Measurements from ENCODE around the gene GALK2.

The GALK2 gene

DNA sequence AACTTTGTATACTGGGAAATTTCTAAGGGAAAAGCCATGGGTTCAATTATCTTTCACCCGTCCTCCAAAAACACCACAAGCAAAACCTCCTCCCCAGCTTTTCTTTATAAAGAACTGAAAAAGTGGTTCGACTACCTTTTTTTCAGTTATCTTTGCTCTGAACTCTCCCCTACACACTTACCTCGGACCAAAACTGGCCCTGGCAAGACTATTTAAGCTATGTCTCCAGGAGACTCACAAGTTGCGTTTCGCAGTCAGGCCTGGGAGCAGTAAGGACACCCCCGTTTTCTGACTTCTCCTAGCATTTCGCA is 15.3 kb upstream of the GALK2 start:
- TF ChIP-seq EZH2 (optimal IDR thresholded peaks at IDR 0.05; ENCODE audit: low read depth, low read length) (no peak), EZH2phosphoT487 (IDR thresholded peaks at IDR 0.05; ENCODE audit: low read length) (no peak)
- TF ChIP-seq, protein P1, sequence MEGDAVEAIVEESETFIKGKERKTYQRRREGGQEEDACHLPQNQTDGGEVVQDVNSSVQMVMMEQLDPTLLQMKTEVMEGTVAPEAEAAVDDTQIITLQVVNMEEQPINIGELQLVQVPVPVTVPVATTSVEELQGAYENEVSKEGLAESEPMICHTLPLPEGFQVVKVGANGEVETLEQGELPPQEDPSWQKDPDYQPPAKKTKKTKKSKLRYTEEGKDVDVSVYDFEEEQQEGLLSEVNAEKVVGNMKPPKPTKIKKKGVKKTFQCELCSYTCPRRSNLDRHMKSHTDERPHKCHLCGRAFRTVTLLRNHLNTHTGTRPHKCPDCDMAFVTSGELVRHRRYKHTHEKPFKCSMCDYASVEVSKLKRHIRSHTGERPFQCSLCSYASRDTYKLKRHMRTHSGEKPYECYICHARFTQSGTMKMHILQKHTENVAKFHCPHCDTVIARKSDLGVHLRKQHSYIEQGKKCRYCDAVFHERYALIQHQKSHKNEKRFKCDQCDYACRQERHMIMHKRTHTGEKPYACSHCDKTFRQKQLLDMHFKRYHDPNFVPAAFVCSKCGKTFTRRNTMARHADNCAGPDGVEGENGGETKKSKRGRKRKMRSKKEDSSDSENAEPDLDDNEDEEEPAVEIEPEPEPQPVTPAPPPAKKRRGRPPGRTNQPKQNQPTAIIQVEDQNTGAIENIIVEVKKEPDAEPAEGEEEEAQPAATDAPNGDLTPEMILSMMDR (IDR thresholded peaks at IDR 0.05; ENCODE audit: low read length) = no peak
- no peak for DNase-seq
- H3K9me3 ChIP-seq (replicated peaks; ENCODE audit: insufficient read depth, low read length) = no peaks in the 10 kb centered on the region
- H3K4me1 ChIP-seq (ENCODE audit: low read length) = peaks cover 9% of the 10 kb centered on the region; the same call in 1 of the 2 replicates
- H3K27me3 ChIP-seq (replicated peaks; ENCODE audit: insufficient read depth, low read length) = no peaks in the 10 kb centered on the region
- H3F3A ChIP-seq (ENCODE audit: insufficient read depth, low read length) = peaks cover 9% of the 10 kb centered on the region
- H4K20me1 ChIP-seq (ENCODE audit: insufficient read depth, low read length) = peaks cover 13% of the 10 kb centered on the region; the same call in 1 of the 2 replicates
- H3K79me2 ChIP-seq (ENCODE audit: low read length) = peaks cover 80% of the 10 kb centered on the region
- H3K27ac ChIP-seq (ENCODE audit: low read length) = peak overlapping the region; percentile 64; the same call in 1 of the 2 replicates
- H3K9ac ChIP-seq (ENCODE audit: low read length) = peak overlapping the region; percentile 96
- peak overlapping the region; percentile 68 for H2AFZ ChIP-seq (ENCODE audit: low read length)
- H3K4me3 ChIP-seq (ENCODE audit: low read length) = peak overlapping the region; percentile 80
- no peaks in the 10 kb centered on the region for H3K9me2 ChIP-seq (replicated peaks; ENCODE audit: insufficient read depth, low read length)
- H3K36me3 ChIP-seq (replicated peaks; ENCODE audit: insufficient read depth, low read length) = no peaks in the 10 kb centered on the region
- peak overlapping the region; percentile 81 for H3K4me2 ChIP-seq (ENCODE audit: low read depth, low read length)

DNA sequence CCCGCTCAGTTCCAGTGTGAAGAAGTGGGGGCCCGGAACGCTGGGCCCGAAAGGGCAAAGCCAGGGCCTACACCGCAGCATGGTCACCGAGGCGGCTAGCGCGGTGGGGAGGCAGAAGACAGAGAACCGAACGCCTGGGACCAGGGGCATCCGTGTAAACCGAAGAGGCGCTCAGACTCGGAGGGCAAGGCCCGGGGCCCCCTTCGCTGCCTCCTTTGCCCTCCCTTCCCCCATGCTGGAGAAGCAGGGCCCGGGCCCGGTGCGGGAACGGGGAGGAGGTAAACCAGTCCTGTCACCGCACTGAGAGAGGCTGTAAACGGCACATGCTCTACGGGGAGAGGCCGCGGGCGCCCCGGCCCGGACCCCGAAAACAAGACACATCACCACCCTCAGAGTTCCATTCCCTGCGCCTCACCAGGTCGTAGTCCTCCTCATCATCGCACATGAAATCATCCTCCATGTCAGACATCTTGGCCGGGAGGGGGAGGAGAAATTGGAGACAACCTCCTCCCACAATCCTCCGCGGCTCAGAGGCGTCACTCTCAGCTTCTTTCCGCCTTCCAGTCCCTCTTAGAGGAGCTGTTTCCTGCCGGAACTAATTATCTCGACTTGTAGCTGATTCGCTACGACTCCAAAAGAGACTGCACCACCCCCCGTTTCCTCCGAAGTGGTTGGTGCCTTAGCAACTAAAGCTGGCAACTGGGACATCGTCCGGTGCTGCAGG is 14.8 kb upstream of the GALK2 start, which contains the start of gene COPS2:
TSS of gene COPS2 (minus strand) at position 490 of the 724 bp plus-strand sequence. CDS start at position 469, 21 bp downstream.
- peak; percentile 98 for DNase-seq
- H3K9me3 ChIP-seq (replicated peaks; ENCODE audit: insufficient read depth, low read length) = no peaks in the 10 kb centered on the region
- peaks cover 9% of the 10 kb centered on the region; the same call in 1 of the 2 replicates for H3K4me1 ChIP-seq (ENCODE audit: low read length)
- peak within 1 kb of the TSS; percentile 66 for H3K27ac ChIP-seq (ENCODE audit: low read length)
- H3K36me3 ChIP-seq (replicated peaks; ENCODE audit: insufficient read depth, low read length) = no peaks in the 10 kb centered on the region
- TF ChIP-seq, protein P1 (IDR thresholded peaks at IDR 0.05; ENCODE audit: low read length) = no peak
- TF ChIP-seq EZH2 (optimal IDR thresholded peaks at IDR 0.05; ENCODE audit: low read depth, low read length) (no peak), EZH2phosphoT487 (IDR thresholded peaks at IDR 0.05; ENCODE audit: low read length) (no peak)
- peak within 1 kb of the TSS; percentile 85 for H3K4me2 ChIP-seq (ENCODE audit: low read depth, low read length)
- peaks cover 9% of the 10 kb centered on the region for H3F3A ChIP-seq (ENCODE audit: insufficient read depth, low read length)
- peaks cover 79% of the 10 kb centered on the region for H3K79me2 ChIP-seq (ENCODE audit: low read length)
- no peaks in the 10 kb centered on the region for H3K27me3 ChIP-seq (replicated peaks; ENCODE audit: insufficient read depth, low read length)
- H4K20me1 ChIP-seq (ENCODE audit: insufficient read depth, low read length) = peaks cover 11% of the 10 kb centered on the region; the same call in 1 of the 2 replicates
- H3K4me3 ChIP-seq (ENCODE audit: low read length) = peak within 1 kb of the TSS; percentile 80
- H3K9ac ChIP-seq (ENCODE audit: low read length) = peak within 1 kb of the TSS; percentile 96
- peak within 1 kb of the TSS; percentile 68 for H2AFZ ChIP-seq (ENCODE audit: low read length)
- H3K9me2 ChIP-seq (replicated peaks; ENCODE audit: insufficient read depth, low read length) = no peaks in the 10 kb centered on the region

DNA sequence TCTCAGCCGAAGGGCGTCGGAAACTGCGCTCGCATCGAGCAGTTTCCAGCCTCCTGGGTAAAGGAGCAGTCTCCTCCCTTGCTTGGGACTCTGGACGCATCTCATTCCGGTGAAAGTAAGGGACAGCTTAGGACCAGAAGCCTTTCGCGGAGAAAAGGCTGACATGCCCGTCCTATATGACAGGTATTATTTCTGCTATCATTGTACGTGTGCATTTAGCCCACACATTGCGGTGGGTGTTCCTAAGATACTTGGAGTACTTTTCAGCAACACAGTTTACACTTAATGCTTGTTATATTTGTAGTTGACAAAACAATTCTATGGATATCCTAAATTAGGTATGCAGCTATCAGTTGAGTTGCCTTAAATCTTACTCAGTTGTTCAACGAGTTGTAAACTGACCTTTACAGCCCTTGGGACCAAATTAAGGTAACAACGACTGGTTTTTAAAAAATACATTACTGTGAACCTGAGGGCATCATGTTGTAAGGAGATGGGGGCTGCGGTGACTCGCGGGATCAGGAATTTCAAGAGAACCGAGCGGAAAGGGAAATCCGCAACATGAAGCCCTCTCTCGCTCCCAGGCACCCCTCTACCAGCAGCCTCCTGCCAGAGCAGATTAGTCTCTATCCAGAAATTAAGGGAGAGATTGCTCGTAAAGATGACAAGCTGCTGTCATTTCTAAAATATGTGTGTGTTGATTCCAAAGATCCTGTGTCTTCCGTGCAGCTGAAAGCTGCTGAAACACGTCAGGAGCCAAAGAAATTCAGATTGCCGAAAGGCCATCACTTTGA is 14.0 kb upstream of the GALK2 start:
- Histone ChIP-seq H3K27me3 (replicated peaks; ENCODE audit: insufficient read depth, low read length) (no peaks in the 10 kb centered on the region), H2AFZ (ENCODE audit: low read length) (peak overlapping the region; percentile 66), H3K9ac (ENCODE audit: low read length) (peak overlapping the region; percentile 59), H4K20me1 (ENCODE audit: insufficient read depth, low read length) (peaks cover 9% of the 10 kb centered on the region; the same call in 1 of the 2 replicates), H3K36me3 (replicated peaks; ENCODE audit: insufficient read depth, low read length) (no peaks in the 10 kb centered on the region), H3F3A (ENCODE audit: insufficient read depth, low read length) (peaks cover 9% of the 10 kb centered on the region), H3K27ac (ENCODE audit: low read length) (peak overlapping the region; percentile 66), H3K4me3 (ENCODE audit: low read length) (peak overlapping the region; percentile 80), H3K9me3 (replicated peaks; ENCODE audit: insufficient read depth, low read length) (no peaks in the 10 kb centered on the region), H3K4me1 (ENCODE audit: low read length) (peaks cover 9% of the 10 kb centered on the region; the same call in 1 of the 2 replicates), H3K4me2 (ENCODE audit: low read depth, low read length) (peak overlapping the region; percentile 85), H3K9me2 (replicated peaks; ENCODE audit: insufficient read depth, low read length) (no peaks in the 10 kb centered on the region), H3K79me2 (ENCODE audit: low read length) (peaks cover 73% of the 10 kb centered on the region)
- TF ChIP-seq, protein P1 (IDR thresholded peaks at IDR 0.05; ENCODE audit: low read length) = no peak
- TF ChIP-seq EZH2 (optimal IDR thresholded peaks at IDR 0.05; ENCODE audit: low read depth, low read length) (no peak), EZH2phosphoT487 (IDR thresholded peaks at IDR 0.05; ENCODE audit: low read length) (no peak)
- DNase-seq = no peak

Measured in MM.1S (cell line).